ENCODE measurements around the gene MACF1. TPM values are rescaled to one million over a fixed set of nuclear protein-coding genes. Genes with fewer than 3 reads are reported as not detected.

MACF1 gene
- total RNA-seq, 1 donor = 352 TPM

DNA sequence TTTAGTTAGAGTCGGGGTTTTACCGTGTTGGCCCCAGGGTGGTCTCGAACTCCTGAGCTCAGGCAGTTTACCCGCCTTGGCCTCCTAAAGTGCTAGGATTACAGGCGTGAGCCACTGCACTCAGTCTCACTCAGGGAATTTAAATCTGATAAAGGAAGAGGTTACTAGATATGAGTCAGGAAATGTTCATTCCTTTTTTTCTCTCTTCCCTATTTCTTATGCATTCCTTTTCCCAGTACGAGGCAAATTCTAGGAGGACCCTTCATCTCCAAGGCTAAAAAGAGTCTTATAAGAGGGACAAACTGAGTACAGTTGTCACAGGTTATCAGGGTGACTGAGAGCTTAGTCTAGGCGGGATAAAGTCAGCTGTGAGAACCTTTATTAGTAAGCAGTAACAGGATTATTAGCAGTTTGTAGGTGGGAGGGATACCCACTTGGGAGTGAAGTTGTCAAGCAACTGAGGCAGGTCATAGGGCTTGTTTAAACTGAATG is 9.1 kb downstream of the MACF1 start:
- DNase-seq (ENCODE audit: low read depth in 2 of 3, low spot score in 2 of 3) = no peak

DNA sequence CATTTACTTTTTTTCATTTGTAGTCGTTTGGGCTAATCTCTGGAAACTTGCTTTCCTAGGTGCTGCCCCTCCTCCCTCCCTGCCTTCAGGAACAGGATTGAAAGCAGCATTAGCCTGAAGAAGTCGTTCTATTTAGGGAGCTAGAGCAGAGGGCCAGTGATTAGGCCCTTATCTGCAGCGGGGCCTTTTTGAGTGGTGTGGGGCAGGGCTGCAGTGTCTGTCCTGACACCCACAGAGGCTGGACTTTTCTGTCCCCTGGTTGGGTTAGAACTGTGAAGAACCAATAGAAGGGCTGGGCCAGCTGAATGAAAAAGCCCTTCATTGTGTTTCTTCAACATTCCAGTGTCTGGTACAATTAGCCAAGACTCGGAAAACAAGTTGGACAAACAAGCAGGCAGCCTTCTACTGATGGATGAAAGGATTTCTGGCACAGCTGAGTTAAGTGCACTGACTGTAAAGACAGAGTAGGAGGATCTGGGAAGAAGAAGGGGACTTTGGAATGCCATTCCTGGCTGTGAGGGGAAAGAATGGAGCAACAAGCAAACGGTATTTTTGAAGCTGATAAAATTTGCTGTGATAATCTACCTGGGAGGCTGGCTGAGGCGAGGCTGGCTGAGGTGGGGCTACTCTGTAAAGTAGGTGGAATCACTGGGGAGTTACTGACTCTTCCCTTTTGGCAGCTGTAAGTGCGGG is 9.7 kb downstream of the MACF1 start:
- no peak for DNase-seq (ENCODE audit: low read depth in 2 of 3, low spot score in 2 of 3)

DNA sequence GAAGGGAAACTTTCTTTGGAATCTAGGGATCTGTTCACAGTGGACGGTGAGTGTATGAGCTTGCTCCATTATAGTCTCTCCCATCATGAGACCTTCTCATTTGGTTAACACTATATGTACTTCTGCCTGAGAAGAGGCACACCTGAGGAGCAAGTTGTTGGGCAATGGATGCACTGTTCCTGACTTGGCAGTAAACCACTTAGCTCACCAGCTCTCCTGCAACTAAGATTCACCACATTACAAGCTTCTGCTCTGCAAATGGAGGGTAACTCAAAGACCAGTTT is 10.2 kb downstream of the MACF1 start:
- DNase-seq (ENCODE audit: low read depth in 2 of 3, low spot score in 2 of 3) = no peak

DNA sequence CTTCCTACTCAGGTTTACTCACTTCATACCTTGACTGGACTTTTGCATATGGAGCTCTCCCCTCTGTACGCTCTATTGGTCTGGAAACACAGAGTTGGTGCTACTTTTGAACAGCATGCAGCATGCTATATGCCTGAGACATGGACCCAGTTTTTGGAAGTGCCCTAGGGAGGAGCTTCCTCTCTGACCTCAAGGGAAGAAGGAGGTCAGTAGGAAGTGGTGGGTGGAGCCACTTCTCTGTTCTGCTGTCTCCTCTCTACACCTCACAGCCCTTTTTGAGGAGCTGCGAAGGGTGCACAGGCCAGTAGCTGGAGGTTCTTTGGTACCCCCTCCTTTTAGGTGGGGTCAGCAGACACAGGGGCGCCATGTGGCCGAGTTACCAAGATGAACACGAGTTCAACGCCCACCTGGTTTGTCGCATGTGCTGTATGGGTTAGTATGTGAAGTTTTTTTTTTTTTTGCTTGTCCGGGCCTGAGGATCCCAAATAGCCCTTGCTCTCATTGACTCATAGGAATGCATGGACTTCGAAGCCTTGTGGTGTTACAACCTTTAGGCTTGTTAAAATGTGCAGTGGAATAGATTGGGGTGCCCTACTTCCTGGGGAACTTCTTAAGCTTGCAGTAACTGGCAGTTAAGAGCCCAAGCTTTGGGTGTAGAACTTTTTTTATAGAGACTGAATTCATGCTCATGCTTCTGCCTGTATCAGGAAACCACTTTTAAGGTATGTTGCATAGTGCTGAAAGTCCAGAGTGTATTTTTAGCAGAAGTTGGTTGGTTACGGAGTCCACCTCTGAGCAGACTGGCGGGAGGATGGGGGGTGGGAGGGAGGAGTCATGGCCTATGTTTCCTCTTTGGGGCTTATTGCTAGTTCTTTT is 10.7 kb downstream of the MACF1 start:
- DNase-seq (ENCODE audit: low read depth in 2 of 3, low spot score in 2 of 3) = peak in 2 of 3 donors; percentile 77 to 87

DNA sequence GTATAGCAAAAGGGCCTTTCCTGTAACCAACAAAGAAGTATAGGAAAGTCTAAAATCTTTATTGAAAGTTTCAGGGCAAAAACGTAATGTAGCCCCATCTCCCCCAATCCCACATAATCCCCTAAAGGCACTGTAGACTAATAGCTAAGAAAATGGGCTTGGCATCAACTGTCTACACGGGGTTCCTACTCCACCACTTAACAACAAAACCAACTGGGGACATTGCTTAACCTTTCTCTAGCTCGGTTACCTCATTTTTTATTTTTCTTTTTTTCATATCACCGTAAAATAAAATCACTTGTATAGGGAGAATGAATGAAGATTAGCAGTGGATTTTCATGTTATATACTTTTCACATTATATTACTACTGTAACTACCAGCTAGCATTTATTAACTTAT is 12.3 kb downstream of the MACF1 start:
- no peak for DNase-seq (ENCODE audit: low read depth in 2 of 3, low spot score in 2 of 3)

DNA sequence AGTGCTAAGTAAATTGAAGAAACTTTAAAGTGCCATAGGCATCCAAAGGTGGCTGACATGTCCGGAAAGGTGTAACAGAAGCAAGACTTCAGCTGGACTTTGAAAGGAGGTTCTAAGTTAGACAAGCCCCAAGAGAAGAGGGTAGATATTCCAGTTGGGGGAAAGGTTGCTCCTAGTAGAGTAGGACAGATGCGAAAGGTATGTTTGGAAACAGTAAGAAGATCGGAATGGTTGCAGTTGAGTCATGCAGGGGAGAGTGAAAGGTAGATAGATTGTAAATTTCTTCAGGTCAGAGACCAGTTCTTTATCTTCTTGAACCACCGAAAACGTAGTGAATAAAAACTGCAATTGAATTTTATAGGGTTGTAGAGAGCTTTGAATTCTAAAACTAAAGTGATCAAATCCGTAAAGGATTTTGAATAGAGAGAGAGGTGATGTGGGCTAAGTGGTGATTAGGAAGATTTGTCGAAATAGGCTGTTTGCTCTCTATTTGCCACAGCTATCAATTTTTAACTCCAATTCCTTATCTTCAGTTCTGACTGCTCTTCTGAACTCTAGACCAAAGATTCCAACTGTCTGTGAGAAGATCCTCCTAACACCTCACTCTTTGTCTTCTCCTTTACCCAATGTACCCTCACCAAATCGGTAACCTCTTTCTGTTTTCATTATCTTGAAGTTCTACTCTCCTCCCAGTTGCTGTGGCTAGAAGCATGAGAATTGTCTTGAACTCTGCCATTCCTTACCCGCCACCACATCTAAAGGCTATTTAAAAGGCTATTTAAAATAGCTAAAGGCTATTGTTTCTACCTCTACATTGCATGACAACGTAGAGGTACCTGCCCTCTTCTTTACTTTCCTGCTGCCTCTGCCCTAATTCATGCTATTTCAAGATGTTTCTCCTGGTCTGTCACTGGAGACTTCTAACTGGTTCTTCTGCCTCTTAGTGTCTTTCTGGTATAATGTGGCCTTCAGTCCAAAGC is 16.7 kb downstream of the MACF1 start:
- DNase-seq (ENCODE audit: low read depth in 2 of 3, low spot score in 2 of 3) = no peak

DNA sequence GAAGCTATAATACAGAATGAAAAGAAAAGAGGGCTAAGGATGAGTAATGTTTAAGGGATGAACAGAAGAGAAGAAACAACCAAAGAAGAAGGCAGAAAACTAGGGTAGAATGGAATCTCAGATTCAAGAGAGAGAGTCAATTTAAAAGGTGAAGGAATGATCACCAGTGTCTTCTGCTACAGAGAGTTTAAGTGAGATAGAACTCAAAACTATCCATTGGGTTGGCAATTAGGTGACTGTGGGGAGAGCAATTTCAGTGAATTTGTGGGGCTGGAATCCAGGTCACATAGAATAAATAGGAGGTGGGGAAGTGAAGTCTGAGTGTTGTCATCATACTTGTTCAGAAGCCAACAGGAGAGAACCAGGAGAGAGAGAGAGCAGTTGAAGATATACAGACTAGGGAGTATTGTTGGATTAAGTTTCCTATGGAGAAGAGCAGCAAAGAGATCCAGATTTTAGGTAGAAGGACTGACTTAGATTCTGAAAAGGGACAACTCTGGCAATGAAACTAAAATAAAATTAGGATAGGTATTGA is 19.9 kb downstream of the MACF1 start:
- DNase-seq (ENCODE audit: low read depth in 2 of 3, low spot score in 2 of 3) = no peak

DNA sequence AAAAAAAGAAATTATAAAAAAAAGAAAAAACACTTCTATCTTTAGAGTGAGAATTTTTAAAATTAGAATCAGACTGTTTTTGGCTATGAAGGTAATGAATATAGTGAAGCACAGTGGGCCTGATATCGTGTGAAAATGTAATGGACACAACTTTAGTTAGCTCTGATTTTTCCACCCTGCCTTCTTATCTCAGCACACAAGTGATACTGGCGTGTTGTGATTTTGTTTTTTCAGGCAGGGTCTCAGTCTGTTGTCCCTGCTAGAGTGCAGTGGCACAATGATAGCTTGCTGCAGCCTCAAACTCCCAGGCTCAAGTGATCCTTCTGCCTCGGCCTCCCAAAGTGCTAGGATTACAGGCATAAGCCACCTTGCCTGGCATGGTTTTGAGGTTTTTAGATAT is 22.3 kb downstream of the MACF1 start:
- no peak for DNase-seq (ENCODE audit: low read depth in 2 of 3, low spot score in 2 of 3)

DNA sequence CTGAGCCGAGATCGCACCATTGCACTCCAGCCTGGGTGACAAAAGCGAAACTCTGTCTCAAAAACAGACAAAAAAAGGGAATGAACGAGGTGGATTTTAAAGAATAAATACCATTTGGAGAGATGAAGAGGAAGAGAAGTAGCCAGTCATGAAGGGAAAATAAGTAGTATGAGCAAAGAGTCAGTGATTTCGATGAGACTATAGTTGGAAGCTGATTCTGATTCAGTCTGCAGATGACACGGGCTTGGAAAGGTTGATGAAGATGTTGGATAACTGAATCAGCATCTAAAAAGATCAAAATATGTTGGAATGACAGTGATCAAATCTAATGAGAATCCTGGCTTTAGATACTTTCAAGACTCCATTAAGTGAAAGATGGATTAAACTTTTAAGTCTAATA is 23.8 kb downstream of the MACF1 start:
- DNase-seq (ENCODE audit: low read depth in 2 of 3, low spot score in 2 of 3) = no peak

DNA sequence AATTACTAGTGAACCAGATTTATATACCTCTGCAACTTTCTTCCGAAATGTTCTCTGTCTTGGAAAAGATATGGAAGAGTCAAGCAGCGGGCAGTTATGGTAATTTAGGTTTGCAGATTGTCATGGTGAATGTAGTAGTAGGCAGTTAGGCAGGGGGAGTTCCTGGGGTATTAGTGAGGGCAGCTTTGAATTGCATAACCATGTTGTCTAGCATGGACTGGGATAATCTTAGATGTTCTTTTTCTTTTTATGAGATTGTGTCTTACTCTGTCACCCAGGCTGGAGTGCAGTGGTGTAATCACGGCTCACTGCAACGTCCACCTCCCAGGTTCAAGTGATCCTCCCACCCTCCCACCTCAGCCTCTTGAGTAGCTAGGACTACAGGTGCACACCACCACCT is 25.0 kb downstream of the MACF1 start:
- DNase-seq (ENCODE audit: low read depth in 2 of 3, low spot score in 2 of 3) = no peak

DNA sequence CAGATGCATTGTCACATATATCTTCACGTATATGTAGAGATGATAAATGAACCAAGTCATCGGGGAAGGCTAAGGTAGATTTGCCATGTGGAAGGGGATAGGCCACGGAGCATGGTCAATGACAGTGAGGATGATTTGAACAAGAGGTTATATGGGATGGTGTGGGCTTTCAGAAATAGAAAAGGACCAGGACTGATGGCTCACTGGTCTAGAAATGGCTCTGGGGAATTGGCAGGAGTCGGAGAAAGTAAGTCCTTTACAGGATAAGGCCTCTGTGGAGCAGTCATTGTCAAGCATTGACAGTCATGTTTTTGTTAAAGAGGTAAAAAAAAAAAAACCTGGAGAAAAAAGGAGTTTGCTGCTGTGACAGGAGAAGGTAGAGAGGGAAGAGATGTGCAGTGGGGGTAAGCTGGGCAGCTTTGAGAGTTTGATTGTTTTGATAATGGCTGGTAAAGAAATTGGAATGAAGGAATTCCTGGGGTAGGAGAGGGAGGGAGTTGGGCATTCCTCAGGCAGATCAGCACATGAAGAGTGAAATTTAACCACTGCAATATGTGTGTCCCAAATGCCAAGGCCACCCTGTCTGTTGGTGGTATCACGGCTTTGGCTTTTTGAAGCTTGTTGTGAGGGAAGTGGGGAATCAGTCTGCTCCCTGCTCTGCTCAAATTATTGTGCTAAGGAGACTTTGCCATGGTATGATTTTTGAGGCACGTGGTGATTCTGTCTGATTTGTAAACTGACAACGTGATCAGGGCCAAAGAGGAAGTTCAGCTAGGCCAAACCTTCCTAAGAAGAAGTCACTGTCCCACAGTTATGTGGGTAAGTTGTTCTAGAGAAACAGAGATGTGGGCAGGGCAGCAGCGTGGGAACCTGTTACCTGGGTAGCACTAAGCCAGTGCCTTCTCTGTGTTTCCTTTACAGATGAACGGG is 26.0 kb downstream of the MACF1 start:
- peak in 2 of 3 donors; percentile 43 to 58 for DNase-seq (ENCODE audit: low read depth in 2 of 3, low spot score in 2 of 3)

DNA sequence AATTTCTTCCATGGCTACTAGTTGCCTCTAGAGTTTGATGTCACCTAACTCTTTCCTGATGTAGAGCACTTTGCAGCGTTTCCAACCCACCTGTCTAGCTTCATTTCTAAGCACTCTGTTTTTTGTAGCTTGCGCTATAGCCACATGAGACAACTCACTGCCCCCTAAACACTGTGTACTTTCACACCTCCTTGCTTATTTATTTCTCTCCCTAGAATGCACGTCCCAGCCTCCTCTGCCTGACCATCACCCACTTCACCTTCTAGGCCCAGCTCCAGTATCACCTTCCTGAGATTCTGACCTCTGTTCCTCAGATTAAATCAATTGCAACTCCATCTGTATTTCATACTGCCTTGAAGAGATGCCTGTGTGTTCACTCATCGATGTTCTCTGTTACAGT is 32.5 kb downstream of the MACF1 start:
- DNase-seq (ENCODE audit: low read depth in 2 of 3, low spot score in 2 of 3) = no peak

DNA sequence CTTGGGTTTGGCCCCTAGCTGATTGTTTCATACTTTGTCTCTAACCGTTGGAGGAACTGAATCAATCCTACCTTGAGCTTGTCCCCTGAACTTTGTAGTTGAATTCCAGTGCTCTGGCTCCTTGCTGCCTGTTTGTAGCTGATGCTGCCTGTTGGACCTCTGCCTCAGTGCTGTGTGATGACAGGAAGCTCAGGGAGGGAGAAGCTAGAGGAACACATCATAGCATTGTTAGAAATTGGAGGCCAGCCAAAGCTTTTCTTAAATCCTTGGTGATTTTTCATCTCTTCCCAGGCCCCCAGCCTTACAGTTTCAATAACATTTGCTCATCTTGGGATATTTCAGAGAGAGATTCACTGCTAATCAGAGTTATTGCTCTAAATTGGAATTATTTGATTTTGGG is 34.0 kb downstream of the MACF1 start:
- no peak for DNase-seq (ENCODE audit: low read depth in 2 of 3, low spot score in 2 of 3)

DNA sequence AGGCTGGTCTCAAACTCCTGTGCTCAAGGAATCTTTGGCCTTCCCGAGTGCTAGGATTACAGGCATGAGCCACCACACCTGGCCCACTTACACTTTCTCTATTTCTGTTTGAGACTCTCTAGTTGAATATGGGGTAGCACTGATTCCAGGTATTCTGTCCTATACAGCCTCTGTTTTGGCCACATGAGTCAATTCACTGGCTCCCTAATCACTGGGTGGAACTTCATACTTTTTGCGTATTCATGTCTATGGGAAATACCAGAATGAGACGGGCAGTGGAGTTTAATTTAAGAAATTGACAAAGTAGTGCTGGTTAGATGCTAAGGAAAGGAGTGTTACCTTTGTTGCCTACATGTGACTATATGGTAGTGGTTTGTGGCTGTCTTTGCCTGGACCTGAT is 35.5 kb downstream of the MACF1 start:
- DNase-seq (ENCODE audit: low read depth in 2 of 3, low spot score in 2 of 3) = no peak

DNA sequence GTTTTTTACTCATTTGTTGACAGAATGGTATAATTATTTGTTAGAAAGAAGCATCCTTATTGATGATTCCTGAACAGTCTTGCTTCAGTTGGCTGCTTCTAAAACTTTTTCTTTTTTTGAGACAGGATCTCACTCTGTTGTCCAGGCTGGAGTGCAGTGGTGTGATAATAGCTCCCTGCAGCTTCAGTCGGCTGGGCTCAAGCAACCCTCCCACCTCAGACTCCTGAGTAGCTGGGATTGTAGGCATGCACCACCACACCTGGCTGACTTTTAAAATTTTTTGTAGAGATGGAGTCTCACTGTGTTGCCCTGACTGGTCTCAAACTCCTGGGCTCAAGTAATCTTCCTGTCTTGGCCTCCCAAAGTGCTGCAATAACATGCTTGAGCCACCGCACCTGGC is 38.8 kb downstream of the MACF1 start:
- no peak for DNase-seq (ENCODE audit: low read depth in 2 of 3, low spot score in 2 of 3)

DNA sequence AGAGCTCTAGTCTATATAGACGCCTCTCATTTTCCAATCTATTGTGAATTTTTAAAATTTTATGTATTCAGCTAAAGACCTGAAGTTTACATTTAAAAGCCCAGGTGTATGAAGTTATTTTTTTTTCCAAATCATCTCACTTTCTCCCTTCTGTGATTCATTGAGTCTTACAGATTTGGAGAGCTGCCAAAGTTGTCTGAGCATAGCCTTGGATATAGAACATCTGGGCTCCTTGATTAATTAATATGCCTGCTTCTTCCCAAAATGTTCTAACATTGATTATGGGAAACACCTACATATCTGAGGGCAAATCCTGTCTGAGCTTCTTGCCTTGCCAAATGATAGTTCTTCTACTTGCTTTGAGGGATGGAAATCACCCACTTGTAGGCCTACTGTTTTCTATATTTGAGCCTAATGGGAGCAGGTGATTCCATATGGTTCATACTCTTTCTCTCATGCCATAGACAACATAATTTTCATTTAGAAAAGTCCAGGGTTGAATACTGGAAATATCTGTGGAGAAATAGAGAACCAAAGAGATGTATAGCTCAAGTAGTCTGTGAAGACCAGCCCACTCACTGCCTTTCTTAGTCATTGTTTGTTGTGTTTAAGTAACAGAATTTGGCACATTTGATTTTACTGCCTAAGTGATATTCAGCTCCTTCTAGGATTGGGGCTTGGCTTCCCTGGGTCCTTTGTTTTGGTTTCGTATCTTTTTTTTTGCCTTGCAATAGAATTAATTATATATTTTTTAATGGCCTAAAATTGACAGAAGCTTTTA is 46.2 kb downstream of the MACF1 start:
- DNase-seq (ENCODE audit: low read depth in 2 of 3, low spot score in 2 of 3) = no peak

DNA sequence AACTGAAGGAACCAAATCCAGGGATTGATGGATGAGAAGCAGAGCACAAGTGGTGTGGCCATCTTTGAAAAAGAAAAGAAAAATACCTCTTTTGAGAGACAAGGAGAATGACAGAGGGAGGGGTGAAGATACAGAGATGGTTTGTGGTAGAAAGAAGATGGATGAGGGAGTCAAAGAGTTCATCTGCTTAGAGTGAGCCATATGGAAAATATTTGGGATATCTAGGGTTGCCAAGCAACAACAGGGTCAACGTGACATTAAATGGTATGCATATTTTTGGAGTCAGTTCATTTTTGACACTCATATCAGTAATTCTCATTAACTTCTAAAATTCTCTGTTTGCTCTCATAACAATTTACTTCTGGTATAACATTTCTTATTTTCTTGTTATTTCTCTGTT is 50.7 kb downstream of the MACF1 start:
- no peak for DNase-seq (ENCODE audit: low read depth in 2 of 3, low spot score in 2 of 3)

DNA sequence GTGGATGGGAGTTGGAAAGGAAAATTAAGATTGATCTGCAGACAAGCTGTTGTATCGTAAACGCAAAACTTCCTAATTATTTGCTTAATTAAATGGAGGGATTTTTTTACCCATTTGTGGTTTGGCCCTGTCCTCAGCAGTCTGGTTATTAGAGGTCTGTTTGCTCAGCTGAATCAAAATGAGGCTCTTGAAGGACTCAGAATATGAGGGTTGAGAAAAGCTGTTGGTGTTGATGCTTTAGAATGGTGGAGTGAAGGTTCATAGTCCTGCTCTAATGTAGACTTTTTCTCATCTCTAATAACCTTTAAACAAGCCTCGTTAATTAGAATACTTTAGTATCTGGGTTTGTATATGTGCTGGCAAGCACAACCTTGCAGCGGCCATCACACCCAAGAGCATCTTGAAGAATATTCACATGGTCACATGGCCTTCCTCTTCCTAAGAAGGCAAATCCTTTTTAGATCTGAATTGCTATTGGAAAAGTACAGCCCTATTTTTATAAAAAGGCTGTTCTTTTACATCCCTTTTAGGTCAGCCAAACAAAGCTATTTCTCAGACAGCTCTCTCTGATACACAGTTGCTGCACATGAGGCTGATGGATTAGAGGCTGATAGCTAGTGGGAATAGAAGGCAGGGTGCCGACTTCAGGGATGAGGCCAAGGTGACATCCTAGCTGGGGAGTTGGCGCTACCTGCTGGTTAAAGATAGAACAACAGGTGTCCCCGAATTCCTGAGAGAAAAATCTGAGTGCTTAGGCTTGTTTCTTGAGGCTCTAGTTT is 53.8 kb downstream of the MACF1 start:
- peak; percentile 57 to 74 (median 57) for DNase-seq (ENCODE audit: low read depth in 2 of 3, low spot score in 2 of 3)

All from hematopoietic multipotent progenitor cell (in vitro differentiated cells).